GM19351 (cell line): ENCODE data around the gene AMBRA1.
A peak's percentile ranks its signal among the peaks of the same experiment; 100 is the strongest.

Experiments
- ATAC-seq: cut with Tn5 transposase; IDR thresholded peaks from one replicate; pipeline ENCODE4 v1.9.1; 2021; ENCODE audit warnings: mild to moderate bottlenecking, moderate library complexity; ENCODE audit not compliant: unreplicated experiment

The AMBRA1 gene

DNA sequence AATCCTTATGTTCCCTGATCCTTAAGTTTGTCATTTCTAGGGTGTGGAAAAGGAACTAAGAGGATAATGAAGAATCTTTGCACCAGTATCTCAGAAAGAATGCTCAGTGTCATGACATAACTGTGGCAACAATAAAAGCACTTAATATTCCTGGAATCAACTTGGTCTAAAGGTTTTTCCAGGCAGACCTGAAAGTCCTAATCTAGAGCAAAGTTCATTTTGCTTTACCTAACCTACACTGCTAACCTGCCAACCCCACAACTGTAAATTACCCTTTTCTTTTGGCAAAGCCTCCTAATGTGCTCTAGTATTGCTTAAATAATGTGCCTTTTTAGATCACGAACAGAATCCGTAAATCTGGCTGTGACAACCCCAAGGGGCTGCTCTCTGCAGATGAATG lies 82.5 kb downstream of the AMBRA1 start:
- no peak for ATAC-seq

DNA sequence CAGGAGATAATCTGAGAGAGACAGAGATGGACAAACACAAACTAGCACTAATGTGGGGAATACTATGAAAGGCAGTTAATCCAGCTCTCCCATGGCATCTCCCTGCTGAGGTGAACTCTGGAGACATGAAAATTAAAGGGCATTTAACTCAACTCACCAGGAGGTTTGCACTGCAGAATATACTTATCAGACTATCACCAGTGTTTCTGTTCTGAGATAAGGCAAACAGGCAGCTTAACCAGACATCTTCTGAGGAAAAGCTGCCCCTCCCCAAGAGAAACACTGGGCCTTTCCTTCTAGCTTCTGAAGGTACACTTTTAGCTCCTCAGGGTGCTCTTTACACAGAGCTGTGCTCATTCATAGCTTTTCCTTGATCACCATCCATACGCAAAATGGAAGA lies 85.5 kb downstream of the AMBRA1 start:
- no peak for ATAC-seq

DNA sequence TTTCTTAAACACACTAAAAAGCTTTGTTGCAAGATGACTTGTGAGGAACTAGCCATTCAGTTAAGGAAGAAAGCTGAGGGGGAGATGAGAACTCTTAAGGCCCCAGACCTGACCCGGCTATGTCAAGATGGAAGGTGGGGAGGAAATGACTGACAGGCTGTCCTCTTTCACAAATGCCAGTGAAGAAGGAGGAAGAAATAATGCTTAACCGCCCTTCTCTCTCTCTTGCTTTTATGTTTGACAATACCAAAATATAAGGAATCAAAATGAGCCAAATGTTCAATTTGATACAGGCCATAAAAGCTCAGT lies 87.4 kb downstream of the AMBRA1 start:
- ATAC-seq, result no peak

DNA sequence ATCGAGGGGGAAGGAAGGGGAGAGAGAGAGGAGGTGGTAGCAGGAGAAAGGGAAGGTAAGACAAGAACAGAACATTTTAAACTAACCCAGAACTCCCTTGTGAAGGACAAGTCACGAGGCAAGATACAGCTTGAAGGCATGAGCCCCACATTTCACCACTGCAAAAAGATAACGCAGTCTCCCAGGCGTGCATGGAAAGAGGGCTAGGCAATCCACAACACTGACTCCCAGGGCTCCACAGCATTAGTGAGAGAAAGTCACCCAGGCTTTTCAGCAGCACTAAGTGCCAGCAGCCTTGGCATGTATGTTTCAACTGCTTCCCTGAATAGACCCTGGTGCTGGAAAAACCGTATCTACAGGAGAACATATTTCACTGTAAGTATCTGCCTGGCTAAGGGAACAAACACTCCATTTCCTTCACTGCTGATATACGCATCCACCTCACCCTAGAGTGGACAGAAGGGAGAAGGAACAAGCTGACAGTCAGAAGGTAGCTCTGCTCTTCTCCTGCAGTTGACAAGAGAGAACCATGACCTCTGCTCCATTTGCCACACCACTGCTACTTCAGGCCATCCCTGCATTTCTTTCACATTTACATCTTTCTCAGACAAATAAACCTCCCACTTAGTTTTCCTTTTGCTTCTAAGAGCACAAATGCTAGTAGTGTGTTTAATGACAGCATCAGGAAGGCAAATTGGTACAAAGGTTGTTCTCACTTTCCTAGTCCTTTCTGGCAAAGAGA lies 87.9 kb downstream of the AMBRA1 start:
- no peak for ATAC-seq

DNA sequence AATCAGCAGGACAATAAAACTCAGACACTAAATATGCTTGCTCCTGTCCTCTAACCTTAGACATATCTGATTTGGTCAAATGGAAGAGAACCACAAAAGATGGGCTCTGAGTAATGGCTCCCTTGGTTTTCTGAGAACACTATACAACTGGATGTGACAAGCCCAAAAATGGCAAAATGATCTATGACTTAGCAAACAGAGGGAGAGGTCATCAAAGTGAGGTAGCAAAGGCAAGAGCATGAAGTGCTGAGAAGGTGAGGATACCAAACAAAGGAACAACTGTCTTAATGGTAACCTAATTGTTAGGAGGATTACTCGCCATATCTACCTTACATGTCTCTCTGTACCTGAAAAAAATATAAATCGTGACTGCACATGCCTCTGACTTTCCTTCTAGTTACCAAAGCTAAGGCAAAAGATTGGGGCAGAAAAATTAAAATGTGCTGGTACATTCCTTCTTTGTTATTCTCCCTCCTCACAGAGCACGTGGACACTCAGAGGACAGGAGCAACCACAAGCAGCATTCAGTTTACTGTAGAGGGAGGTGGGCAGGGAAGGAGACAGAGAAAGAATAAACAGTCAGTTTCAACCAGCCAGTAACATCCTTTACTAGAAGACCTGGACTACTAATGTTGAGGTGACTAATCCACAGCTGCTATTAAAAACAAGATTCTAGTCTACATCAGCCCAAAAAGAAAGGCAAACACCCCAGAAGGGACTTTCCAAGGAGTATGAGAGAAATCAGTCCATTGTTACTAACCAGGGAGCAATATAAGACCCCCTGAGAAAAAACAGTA lies 88.8 kb downstream of the AMBRA1 start:
- ATAC-seq, result no peak

DNA sequence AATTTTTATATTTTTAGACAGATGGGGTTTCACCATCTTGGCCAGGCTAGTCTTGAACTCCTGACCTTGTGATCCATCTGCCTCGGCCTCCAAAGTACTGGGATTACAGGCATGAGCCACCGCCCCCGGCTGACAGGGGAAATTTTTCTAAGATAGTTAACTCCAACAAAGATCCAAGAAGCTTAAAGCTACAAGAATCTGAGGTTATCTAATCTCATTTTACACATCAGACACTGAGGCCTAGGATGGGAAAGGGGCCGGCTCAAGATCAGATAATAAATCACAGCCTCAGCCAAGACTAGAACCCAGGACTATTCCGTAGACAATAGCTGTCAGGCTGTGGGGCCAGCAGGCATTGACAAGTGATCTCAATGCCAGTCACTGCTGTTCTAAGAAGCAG lies 94.0 kb downstream of the AMBRA1 start:
- ATAC-seq, result no peak

DNA sequence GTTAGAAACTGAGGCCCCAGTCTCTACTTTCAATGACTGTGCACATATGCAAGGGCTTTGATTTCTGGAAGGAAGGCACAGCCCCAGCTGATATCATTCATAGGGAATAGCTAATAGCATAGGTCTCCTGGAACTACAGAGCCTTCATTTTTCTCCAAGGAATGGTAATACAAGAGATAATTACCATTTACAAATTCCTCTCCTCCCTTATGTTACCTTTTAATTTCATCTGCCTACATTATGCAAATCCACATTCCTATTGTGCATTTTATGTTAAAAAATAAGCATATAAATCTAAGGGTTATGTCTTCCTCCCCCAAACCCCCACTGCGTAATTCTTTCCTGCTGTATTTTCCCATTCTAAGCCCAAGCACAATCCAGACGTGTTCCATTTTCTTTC lies 94.9 kb downstream of the AMBRA1 start:
- ATAC-seq, result no peak

DNA sequence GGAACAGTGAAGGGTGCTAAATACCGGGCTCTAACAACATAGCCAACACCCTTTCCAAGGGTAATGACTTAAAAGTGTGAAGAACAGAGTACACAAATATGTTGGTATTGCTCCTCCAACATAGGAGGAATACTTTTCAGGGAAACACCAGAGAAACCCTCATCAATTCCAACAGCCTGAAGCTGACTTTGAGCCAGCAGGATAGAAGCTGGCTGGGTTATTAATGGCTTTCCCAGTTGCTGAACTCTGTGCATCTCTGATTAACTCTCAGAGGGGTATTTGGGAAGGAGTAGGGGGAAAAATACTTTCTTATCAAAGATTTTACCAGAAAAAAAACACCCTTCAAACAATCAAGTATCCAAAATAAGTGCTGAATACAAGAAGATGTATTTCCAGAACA lies 95.6 kb downstream of the AMBRA1 start:
- no peak for ATAC-seq

DNA sequence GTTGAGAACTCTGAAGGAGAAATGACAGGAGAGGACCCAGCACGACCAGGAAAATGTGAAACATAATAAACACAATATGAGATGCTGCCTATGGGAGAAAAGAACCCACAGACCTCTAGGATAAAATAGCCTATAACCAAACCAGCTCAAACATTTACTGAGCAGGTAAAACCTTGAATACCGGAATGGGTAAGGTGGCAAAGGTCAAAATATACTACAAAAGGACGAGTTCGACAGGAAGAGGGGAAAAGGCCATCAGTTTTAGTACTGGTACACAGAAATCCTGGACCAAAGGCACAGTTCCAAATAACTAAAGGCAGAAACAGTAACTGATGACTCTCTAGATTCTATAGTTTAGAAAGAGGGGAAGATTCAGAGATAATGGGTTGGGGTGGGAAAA lies 96.3 kb downstream of the AMBRA1 start:
- no peak for ATAC-seq

DNA sequence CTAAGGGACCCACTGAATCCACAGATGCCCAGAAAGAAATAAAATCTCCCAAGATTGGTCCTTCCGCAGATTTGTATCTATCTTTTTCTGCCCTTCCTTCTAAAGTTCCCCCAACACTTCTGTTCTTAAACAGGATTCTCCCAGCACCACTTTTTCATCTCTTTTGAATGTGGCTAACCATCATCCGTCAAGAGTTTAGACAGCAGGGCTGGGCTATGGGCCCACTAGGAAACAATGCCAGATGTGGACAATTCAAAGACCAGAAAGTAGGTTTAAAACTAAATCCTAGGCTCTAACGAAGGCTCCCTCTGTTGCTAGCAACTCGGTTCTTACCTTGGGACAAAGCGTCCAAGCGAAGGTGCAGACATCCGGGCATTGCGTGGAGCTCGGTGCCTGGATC lies 100.0 kb downstream of the AMBRA1 start:
- ATAC-seq, result no peak

DNA sequence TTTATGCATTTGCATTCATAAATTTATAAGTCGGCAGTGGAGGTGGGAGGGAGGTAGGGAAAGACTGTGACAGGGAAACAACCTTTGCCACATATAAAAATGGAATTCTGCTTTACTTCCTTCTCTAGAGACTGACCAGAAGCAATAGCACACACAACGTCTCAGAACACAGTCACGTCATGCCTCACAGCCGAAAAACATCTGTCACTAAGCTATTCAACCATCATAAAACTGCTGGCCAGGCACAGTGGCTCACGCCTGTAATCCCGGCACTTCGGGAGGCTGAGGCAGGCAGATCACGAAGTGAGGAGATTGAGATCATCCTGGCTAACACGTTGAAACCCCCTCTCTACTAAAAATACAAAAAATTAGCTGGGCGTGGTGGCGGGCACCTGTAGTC lies 101.3 kb downstream of the AMBRA1 start:
- no peak for ATAC-seq

DNA sequence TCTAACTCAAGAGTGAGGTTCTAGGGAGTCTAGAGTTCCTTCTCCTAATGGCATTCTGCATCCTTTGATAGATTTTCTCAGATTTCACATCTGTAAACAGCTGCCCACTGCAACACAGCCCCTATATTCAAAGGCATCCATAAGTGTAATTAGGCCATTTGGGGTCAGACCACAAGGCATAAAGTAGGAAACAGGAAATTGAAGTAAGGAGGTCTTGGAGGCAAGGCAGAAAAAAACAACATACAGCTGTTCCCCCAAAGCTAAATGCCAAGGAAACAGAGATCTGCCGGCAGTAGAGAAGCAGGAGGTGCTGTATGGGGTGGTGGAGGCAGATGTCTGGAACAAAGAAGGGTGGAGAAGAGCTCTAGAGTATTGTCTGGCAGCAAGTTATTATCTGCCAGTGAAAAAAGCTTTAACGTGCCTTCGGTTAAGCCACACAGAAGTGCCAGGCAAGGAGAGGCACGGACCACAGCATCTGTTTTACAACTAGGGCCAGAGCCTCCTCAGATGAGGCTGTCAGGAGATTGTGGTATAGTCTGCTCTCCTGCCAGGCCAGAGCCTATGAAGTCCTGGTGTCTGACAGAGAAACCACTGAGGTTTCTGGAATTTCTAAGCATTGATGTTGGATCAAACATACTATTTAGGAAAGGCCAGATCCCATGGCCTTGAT lies 102.0 kb downstream of the AMBRA1 start:
- no peak for ATAC-seq

DNA sequence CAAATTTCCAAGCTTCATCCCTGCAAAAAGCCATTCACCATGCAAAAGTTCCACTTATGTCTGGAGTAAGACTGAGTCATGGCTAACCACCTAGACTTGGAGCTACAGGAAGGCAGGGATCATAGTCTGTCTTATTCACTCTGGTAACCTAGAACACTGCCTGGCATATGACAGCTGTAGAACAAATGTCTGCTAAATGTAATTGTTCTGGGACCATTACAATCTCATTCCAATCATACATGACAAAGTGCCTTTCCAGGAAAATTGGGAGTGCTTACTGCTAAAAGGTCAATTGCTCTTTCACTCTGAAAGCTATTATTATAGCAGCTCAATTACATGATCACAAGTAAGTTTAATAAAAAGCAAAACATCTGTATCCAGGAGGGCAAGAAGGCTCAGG lies 103.2 kb downstream of the AMBRA1 start:
- no peak for ATAC-seq

DNA sequence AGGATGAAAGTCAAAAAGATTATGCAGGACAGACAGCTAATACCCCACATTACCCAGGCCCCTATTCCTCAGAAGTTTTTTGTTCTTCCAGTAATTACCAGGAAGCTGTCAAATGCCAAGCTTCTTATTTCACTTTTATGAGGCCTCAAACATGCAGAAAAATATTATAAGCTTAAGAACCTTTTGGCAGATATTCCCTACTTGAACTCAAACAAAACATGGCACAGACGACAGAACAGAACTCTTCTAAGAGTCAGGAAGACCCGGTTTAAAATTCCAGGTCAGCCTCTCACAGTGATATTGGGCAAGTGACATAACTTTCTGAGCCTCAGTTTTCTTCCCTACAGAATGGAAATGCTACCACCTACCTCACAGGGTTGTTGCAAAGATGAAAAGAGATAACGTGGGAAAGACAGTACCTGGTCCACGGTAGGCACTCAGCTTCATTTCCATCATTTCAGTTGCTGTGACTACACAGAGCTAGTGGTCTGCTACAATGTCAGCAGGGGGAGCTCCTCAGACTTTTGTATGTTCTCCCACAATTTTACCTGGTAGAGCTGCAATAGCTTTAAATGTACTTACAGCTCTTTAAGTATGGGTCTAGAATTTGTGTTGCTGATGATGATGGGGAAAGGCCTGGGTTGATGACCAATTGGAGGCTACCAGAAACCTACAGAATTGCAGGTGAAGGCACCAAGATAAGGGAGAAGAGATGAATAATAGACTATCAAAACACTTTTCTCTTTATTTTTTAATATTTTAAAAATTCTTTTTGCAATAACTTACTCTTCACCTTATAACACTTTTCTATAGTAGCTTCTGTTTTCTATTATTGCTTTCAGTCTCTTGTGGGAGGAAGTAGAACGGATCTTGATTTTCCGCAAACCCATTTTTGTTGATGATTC lies 103.9 kb downstream of the AMBRA1 start:
- ATAC-seq, result peak; percentile 59

DNA sequence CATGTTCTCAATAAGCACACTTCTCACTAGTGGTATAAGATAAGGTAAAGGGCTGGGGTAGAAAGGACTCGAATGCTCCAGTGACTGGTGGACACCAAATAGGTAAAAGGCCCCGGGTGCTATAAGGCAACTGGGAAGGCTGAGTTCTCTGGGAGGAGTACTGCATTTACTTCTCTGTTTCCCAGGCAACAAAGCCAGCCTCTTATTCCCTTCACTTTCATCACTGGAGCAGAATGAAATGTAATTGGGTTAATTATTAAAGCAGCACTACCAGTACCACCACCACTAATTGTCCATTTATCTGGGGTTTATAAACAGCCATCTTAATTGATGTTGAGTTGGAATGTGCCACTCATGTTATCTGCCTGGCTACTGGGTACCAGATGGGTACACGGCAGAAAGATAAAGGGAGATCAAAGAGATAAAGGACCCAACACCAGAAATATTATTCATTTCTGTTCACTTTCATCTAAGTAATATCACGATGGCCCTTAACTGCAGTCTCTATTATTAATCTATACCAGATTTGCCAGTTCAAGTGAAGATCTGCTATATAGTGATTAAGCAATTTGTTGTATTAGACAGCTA lies 107.9 kb downstream of the AMBRA1 start:
- ATAC-seq, result no peak

DNA sequence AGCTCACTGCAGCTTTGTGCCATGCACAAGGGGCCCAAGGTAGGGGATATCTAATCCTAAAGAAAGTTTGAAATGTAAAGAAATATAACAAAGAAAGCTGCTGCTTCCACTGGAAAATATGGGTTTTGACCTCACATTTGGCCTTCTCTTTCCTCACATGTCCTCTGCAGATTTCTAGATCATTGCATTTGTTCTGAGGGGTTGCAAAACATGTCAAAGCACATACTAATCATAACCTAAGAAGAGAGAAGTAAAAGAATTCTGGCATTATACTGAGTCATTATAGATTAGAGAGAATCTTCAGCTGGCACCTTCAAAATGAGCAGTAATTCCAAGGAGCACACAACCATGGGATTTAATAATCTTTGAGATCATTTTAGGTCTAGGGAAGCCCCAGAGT lies 109.7 kb downstream of the AMBRA1 start:
- no peak for ATAC-seq

DNA sequence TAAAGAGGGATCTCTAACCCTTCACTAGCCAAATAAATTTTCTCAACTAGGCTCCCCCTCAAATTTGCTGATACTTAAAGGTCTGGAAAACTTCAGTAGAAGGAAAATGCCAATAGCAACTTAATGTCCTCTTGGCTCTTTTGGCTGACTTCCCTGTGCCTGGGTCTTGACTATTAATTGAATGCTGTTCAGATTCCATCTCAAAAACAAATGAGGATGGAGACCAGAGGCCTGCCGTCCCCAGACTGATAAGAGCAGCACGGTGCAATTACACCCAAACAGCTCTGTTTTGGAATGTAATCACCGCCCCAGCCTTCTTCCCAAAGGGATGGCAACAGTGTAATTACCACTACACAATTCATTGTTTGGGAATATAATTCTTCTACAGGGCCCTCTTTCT lies 112.9 kb downstream of the AMBRA1 start:
- no peak for ATAC-seq

DNA sequence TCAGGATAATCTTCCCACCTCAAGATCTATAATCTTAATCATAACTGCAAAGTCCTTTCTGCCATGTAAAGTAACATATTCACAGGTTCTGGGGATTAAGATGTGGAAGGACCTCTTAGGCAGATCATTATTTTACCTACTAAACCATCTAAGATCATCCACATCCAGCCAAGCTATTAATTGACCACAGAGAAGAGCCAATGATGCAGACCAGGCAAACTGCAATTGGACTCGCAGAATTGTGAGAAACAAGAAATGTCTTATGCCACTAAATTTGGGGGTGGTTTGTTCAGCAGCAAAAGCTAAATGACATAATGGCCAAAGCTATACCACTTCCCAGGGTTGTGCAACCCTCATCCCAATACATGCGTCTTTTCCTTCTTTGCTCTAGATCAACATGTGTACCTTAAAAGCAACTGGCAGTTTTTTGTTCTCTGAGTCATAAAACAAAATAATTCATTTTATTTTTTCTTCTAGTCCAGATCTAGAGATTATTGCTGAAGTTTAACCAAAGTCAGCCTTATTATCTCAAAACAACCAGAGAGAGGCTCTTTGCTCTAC lies 113.6 kb downstream of the AMBRA1 start:
- ATAC-seq, result no peak

DNA sequence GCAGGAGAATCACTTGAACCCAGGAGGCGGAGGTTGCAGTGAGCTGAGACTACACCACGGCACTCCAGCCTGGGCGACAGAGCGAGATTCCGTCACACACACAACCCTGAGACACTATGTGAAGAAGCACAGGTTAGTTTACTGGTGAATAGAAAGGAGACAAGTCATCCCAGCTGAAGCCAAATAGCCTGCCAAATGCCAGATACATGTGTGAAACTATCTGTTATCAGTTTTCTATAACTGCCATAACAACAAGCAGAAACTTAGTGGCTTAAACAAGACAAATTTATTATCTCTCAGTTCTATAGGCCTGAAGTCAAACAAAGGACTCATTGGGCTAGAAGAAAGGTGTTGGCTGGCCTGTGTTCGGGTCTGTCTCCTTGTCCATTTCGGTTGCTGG lies 114.2 kb downstream of the AMBRA1 start:
- no peak for ATAC-seq

DNA sequence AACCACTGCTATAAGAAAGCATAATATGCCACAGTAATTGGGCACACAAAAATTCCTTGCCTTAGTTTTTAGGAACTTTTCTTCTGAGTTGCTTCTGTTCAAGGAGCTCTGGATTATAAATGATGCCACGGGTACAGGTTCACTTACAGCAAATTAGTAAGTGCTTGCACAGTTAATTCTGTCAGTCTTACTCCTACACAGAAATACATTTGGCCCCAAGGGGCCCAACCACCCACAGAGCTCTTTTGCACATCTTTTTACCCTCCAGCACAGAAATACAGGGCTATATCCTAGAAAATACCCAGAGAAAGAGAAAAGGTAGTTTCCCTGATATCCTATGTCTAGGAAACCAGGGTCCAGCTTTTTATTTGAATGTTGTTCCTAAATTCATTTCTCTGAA lies 115.6 kb downstream of the AMBRA1 start:
- ATAC-seq, result no peak
